AG09309 (cell line): ENCODE results near the gene S100A1.
A peak's percentile ranks its signal among the peaks of the same experiment; 100 is the strongest.

Experiments
- DNase-seq: peaks from one replicate; pipeline ENCODE4 v3.0.0-alpha.2; 2010; ENCODE audit warnings: low read depth
- H3K4me3 ChIP-seq: 2 replicates; pipeline ENCODE4 v1.5.1; 2011; ENCODE audit warnings: mild to moderate bottlenecking, low read depth, low read length, moderate library complexity; ENCODE audit not compliant: control insufficient read depth
- CTCF ChIP-seq: IDR thresholded peaks from 2 replicates; pipeline ENCODE4 v1.5.1; 2011; ENCODE audit warnings: mild to moderate bottlenecking, low read depth, low read length, inconsistent platforms; ENCODE audit not compliant: insufficient read depth, control insufficient read depth; ENCODE audit errors: missing control alignments

Gene S100A1

DNA sequence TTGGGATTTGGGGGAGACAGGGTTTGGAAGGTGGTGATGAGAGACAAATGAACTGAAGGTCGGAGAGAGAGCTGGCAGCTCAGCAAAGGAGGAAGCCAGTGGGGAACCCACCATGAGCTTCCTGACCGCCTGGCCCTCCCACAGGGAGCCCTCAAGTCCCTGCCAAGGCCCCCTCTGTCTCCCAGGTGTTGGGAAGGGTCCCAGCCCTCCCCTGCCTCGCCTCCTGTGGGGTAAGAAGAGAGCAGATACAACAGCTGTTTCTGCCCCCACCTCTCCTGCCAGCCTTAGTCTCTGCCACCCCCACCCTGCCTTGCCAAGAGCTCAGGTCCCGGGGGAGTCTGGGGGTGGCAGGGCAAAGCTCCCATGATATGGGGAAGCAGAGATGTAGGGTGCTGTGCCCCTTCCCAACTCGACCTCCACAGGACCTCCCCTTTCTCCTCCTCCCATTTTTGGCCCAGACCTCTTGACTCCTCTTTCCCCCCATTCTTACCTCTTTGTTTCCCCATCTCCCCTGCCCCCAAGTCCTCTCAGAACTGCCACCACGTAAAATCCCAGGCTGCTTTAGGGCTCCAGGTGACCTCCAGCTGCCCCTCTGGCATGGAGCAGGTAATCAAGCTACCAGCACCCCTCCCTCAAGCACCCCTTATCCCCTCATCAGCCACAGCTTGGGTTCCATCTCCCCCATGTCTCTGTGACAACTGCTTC lies 556 bp downstream of the S100A1 start:
- TF ChIP-seq CTCF, result no peak
- no peak for DNase-seq
- no peak overlapping the region for H3K4me3 ChIP-seq

GRCh38 chr1:153629343-153629665 lies 1.1 kb downstream of the S100A1 start:
- H3K4me3 ChIP-seq, result no peak overlapping the region
- DNase-seq, result no peak
- TF ChIP-seq CTCF, result no peak

GRCh38 chr1:153629971-153630370 lies 1.7 kb downstream of the S100A1 start:
- no peak for DNase-seq
- no peak for TF ChIP-seq CTCF
- no peak overlapping the region for H3K4me3 ChIP-seq

- no peak for DNase-seq
- H3K4me3 ChIP-seq, result no peak overlapping the region
- no peak for TF ChIP-seq CTCF
Measured at GRCh38 chr1:153630384-153630783, 2.1 kb downstream of the S100A1 start.

GRCh38 chr1:153631047-153632022 lies 3.1 kb downstream of the S100A1 start:
- DNase-seq, result no peak
- H3K4me3 ChIP-seq, result no peak overlapping the region
- no peak for TF ChIP-seq CTCF

- no peak for TF ChIP-seq CTCF
- DNase-seq, result no peak
- H3K4me3 ChIP-seq, result peak overlapping the region; percentile 89
Measured at GRCh38 chr1:153633161-153633753, 5.0 kb downstream of the S100A1 start.
